Gastroesophageal sphincter (tissue), 4 donors: ENCODE results near the gene USP9X. TPM values are rescaled to one million over a fixed set of nuclear protein-coding genes. Genes with fewer than 3 reads are reported as not detected.

Experiments used
- ATAC-seq: fragments of 150-250 bp; one replicate; pipeline ENCODE4 v1.9.1; 2016; ENCODE audit warnings: mild to moderate bottlenecking, moderate library complexity
- H3K27ac ChIP-seq, 4 donors: fragments of 200-600 bp; sonication (generic) in 3 of 4; 1 replicate in 3 of 4; 2 replicates in 1 of 4; pipeline ENCODE4 v1.5.1; 2016 to 2019
- H3K27me3 ChIP-seq: fragments of 200-600 bp; sonication (generic); one replicate; pipeline ENCODE4 v1.5.1; 2019
- H3K36me3 ChIP-seq, 2 donors: fragments of 200-600 bp; sonication (generic); one replicate each; pipeline ENCODE4 v1.5.1; 2019; ENCODE audit warnings: control low read depth in 1 of 2
- H3K4me1 ChIP-seq, 3 donors: fragments of 200-600 bp; sonication (generic); 1 replicate in 2 of 3; 2 replicates in 1 of 3; pipeline ENCODE4 v1.5.1; 2016 to 2019; ENCODE audit warnings: control low read depth in 2 of 3
- H3K4me3 ChIP-seq, 2 donors: fragments of 200-600 bp; sonication (generic); one replicate each; pipeline ENCODE4 v1.5.1; 2019; ENCODE audit warnings: mild to moderate bottlenecking in 1 of 2, moderate library complexity in 1 of 2
- H3K9me3 ChIP-seq, 3 donors: fragments of 200-600 bp; sonication (generic); one replicate each; pipeline ENCODE4 v1.5.1; 2017 to 2019; ENCODE audit warnings: control low read depth in 2 of 3
- CTCF ChIP-seq, 4 experiments: fragments of 200-600 bp in 2 of 4; fragments of 450-650 bp in 2 of 4; sonication (generic) in 1 of 4; IDR thresholded peaks; one replicate each; pipeline ENCODE4 v1.5.1; 2017 to 2019; ENCODE audit warnings: antibody characterized with exemption in 4 of 4, mild to moderate bottlenecking in 2 of 4, moderate library complexity in 2 of 4
- EP300 ChIP-seq: sonication (generic); formaldehyde crosslinking; IDR thresholded peaks from one replicate; pipeline ENCODE4 v1.6.1; 2017; ENCODE audit warnings: antibody characterized with exemption, mild to moderate bottlenecking
- POLR2A ChIP-seq, 2 donors: fragments of 450-650 bp; IDR thresholded peaks; one replicate each; pipeline ENCODE4 v1.6.1; 2017; ENCODE audit warnings: antibody characterized with exemption in 2 of 2, mild to moderate bottlenecking in 2 of 2, moderate library complexity in 1 of 2
- POLR2AphosphoS5 ChIP-seq: sonication (generic); formaldehyde crosslinking; IDR thresholded peaks from one replicate; pipeline ENCODE4 v1.6.1; 2017; ENCODE audit warnings: antibody characterized with exemption
- WGBS, 2 donors: methylation state at CpG; one replicate each; pipeline ENCODE4 v1.1.5; 2018; ENCODE audit warnings: low coverage in 1 of 2; 5-methylcytosine and 5-hydroxymethylcytosine counted together
- total RNA-seq, 4 donors: library from RNA; depleted of rRNA; stranded (reverse); fragments of >200 nt; gene quantifications; one replicate each; pipeline ENCODE4 v1.1.0, GENCODE V29; 2016

USP9X gene
- total RNA-seq, 4 donors from 2014 or later, result 113 to 141 (median 130) TPM

GRCh38 chrX:41086627-41086932, 1.3 kb downstream of the USP9X start:
- Histone ChIP-seq H3K36me3 (no peaks in the 10 kb centered on the region), H3K27ac (peak overlapping the region; percentile 89 to 99 (median 96)), H3K27me3 (no peaks in the 10 kb centered on the region), H3K4me1 (peaks cover 0 to 38% (median 0%) of the 10 kb centered on the region in 3 donors), H3K4me3 (peak overlapping the region; percentile 85 to 88), H3K9me3 (no peaks in the 10 kb centered on the region)
- no peak for ATAC-seq
- WGBS, 2 donors, result 0 to 10% methylated on average over 2 to 3 of the region's 11 CpGs
- TF ChIP-seq EP300, result no peak
- no peak for TF ChIP-seq CTCF (IDR thresholded peaks at IDR 0.05)
- no peak for TF ChIP-seq POLR2A (IDR thresholded peaks at IDR 0.05)
- no peak for TF ChIP-seq POLR2AphosphoS5

GRCh38 chrX:41087201-41087600, 2.0 kb downstream of the USP9X start:
- H3K4me3 ChIP-seq, result peak overlapping the region; percentile 85 to 88
- H3K4me1 ChIP-seq, result peaks cover 0 to 44% (median 0%) of the 10 kb centered on the region in 3 donors
- no peaks in the 10 kb centered on the region for H3K27me3 ChIP-seq
- TF ChIP-seq EP300 (no peak), CTCF (IDR thresholded peaks at IDR 0.05) (no peak), POLR2AphosphoS5 (no peak), POLR2A (IDR thresholded peaks at IDR 0.05) (no peak)
- no peak for ATAC-seq
- no peaks in the 10 kb centered on the region for H3K9me3 ChIP-seq
- H3K36me3 ChIP-seq, result no peaks in the 10 kb centered on the region
- peak overlapping the region in 3 of 4 donors; percentile 95 to 99 (median 96) for H3K27ac ChIP-seq
- whole genome bisulfite sequencing, 2 donors, result 11 to 32% methylated on average over 5 to 6 of the region's 6 CpGs

GRCh38 chrX:41090568-41091238, 5.5 kb downstream of the USP9X start:
- H3K4me3 ChIP-seq, result peak overlapping the region in 1 of 2 donors; percentile 2

GRCh38 chrX:41092776-41093175, 7.5 kb downstream of the USP9X start:
- no peaks in the 10 kb centered on the region for H3K27me3 ChIP-seq
- H3K4me3 ChIP-seq, result no peak overlapping the region
- no peaks in the 10 kb centered on the region for H3K9me3 ChIP-seq
- no peaks in the 10 kb centered on the region for H3K36me3 ChIP-seq
- WGBS, 2 donors, result 50 to 90% methylated on average over 1 to 6 of the region's 6 CpGs
- peaks cover 0 to 91% (median 7%) of the 10 kb centered on the region in 3 donors for H3K4me1 ChIP-seq
- TF ChIP-seq EP300 (no peak), POLR2AphosphoS5 (no peak), POLR2A (IDR thresholded peaks at IDR 0.05) (no peak), CTCF (IDR thresholded peaks at IDR 0.05) (no peak)
- ATAC-seq, result no peak
- no peak overlapping the region for H3K27ac ChIP-seq

More at GRCh38 chrX:41090568-41091238, 5.5 kb downstream of the USP9X start:
- ATAC-seq, result no peak
- Histone ChIP-seq H3K9me3 (no peaks in the 10 kb centered on the region), H3K27me3 (no peaks in the 10 kb centered on the region), H3K36me3 (no peaks in the 10 kb centered on the region), H3K27ac (peak overlapping the region in 1 of 4 donors; percentile 12), H3K4me1 (peaks cover 0 to 70% (median 2%) of the 10 kb centered on the region in 3 donors)
- WGBS, 2 donors, result 17 to 54% methylated on average over 5 of the region's 5 CpGs
- TF ChIP-seq EP300 (no peak), POLR2A (IDR thresholded peaks at IDR 0.05) (no peak), CTCF (IDR thresholded peaks at IDR 0.05) (no peak), POLR2AphosphoS5 (no peak)

- Histone ChIP-seq H3K27me3 (no peaks in the 10 kb centered on the region), H3K36me3 (no peaks in the 10 kb centered on the region), H3K27ac (no peak overlapping the region), H3K9me3 (no peaks in the 10 kb centered on the region), H3K4me1 (peaks cover 0 to 85% (median 7%) of the 10 kb centered on the region in 3 donors), H3K4me3 (no peak overlapping the region)
- ATAC-seq, result no peak
- TF ChIP-seq POLR2AphosphoS5 (no peak), EP300 (no peak), CTCF (IDR thresholded peaks at IDR 0.05) (no peak)
- 88% methylated on average over 1 of the region's 1 CpG; no CpG with 5 or more reads in 1 of the 2 donors for WGBS, 2 donors
Measured at GRCh38 chrX:41095174-41095573, 9.9 kb downstream of the USP9X start.
